ENCODE measurements around the gene NOTCH2. TPM values are rescaled to one million over a fixed set of nuclear protein-coding genes. Genes with fewer than 3 reads are reported as not detected.

The NOTCH2 gene
- total and polyA plus RNA-seq, 7 donors = 2.8 to 88.9 (median 45.9) TPM

GRCh38 chr1:119974013-119974412 is 95.4 kb downstream of the NOTCH2 start:
- no peaks in the 10 kb centered on the region for H3K9me3 ChIP-seq
- peaks cover 0 to 6% (median 0%) of the 10 kb centered on the region in 4 donors for H3K4me1 ChIP-seq
- intact Hi-C loops (cut with DNase I) = no loop called here
- no peaks in the 10 kb centered on the region for H3K27me3 ChIP-seq
- H3K27ac ChIP-seq = no peak overlapping the region
- H3K4me3 ChIP-seq = no peak overlapping the region
- no peak for DNase-seq
- TF ChIP-seq CTCF (IDR thresholded peaks at IDR 0.05) = no peak
- TF ChIP-seq EP300 (IDR thresholded peaks at IDR 0.05) = no peak
- TF ChIP-seq POLR2A (IDR thresholded peaks at IDR 0.05) = no peak
- no peak for TF ChIP-seq POLR2AphosphoS5 (IDR thresholded peaks at IDR 0.05)
- peaks cover 0 to 25% (median 3%) of the 10 kb centered on the region in 4 donors for H3K36me3 ChIP-seq

- Histone ChIP-seq H3K36me3 (peaks cover 5 to 42% (median 12%) of the 10 kb centered on the region in 4 donors), H3K4me1 (peaks cover 0 to 6% (median 0%) of the 10 kb centered on the region in 4 donors), H3K9me3 (no peaks in the 10 kb centered on the region), H3K27me3 (no peaks in the 10 kb centered on the region), H3K4me3 (no peak overlapping the region), H3K27ac (no peak overlapping the region)
- TF ChIP-seq POLR2A (IDR thresholded peaks at IDR 0.05) (no peak), POLR2AphosphoS5 (IDR thresholded peaks at IDR 0.05) (no peak), CTCF (IDR thresholded peaks at IDR 0.05) (no peak), EP300 (IDR thresholded peaks at IDR 0.05) (no peak)
- intact Hi-C loops (cut with DNase I) = no loop called here
- DNase-seq = no peak
- WGBS, 2 donors = 93 to 96% methylated on average over 4 of the region's 4 CpGs
Observed at GRCh38 chr1:119971710-119972570, 97.5 kb downstream of the NOTCH2 start.

GRCh38 chr1:119968601-119969000 is 100.9 kb downstream of the NOTCH2 start:
- H3K4me1 ChIP-seq = peaks cover 0 to 18% (median 6%) of the 10 kb centered on the region in 4 donors
- TF ChIP-seq POLR2A (IDR thresholded peaks at IDR 0.05) = no peak
- intact Hi-C loops (cut with DNase I) = no loop called here
- no peaks in the 10 kb centered on the region for H3K9me3 ChIP-seq
- no peak overlapping the region for H3K27ac ChIP-seq
- DNase-seq = no peak
- WGBS, 2 donors = 95 to 97% methylated on average over 1 of the region's 1 CpG
- H3K36me3 ChIP-seq = peaks cover 11 to 74% (median 25%) of the 10 kb centered on the region in 4 donors
- H3K4me3 ChIP-seq = no peak overlapping the region
- no peaks in the 10 kb centered on the region for H3K27me3 ChIP-seq

GRCh38 chr1:119968068-119968492 is 101.4 kb downstream of the NOTCH2 start:
- Histone ChIP-seq H3K36me3 (peaks cover 11 to 79% (median 30%) of the 10 kb centered on the region in 4 donors), H3K27me3 (no peaks in the 10 kb centered on the region), H3K9me3 (no peaks in the 10 kb centered on the region), H3K4me3 (no peak overlapping the region), H3K4me1 (peaks cover 0 to 18% (median 6%) of the 10 kb centered on the region in 4 donors), H3K27ac (no peak overlapping the region)
- TF ChIP-seq POLR2A (IDR thresholded peaks at IDR 0.05) = no peak
- no peak for TF ChIP-seq EP300 (IDR thresholded peaks at IDR 0.05)
- TF ChIP-seq POLR2AphosphoS5 (IDR thresholded peaks at IDR 0.05) = peak in 1 of 4 donors; percentile 27
- peak; percentile 13 to 73 (median 51) for TF ChIP-seq CTCF (IDR thresholded peaks at IDR 0.05)
- DNase-seq = no peak
- 94 to 100% methylated on average over 1 of the region's 1 CpG for WGBS, 2 donors
- intact Hi-C loops (cut with DNase I) = no loop called here

- no peak overlapping the region for H3K4me3 ChIP-seq
- intact Hi-C loops (cut with DNase I) = no loop called here
Observed at GRCh38 chr1:119966681-119967080, 102.8 kb downstream of the NOTCH2 start.

More at GRCh38 chr1:119966681-119967080, 102.8 kb downstream of the NOTCH2 start:
- no peak for DNase-seq
- WGBS, 2 donors = 92 to 95% methylated on average over 2 of the region's 2 CpGs
- peaks cover 0 to 18% (median 7%) of the 10 kb centered on the region in 4 donors for H3K4me1 ChIP-seq
- no peaks in the 10 kb centered on the region for H3K9me3 ChIP-seq
- TF ChIP-seq EP300 (IDR thresholded peaks at IDR 0.05) = no peak
- no peak for TF ChIP-seq POLR2AphosphoS5 (IDR thresholded peaks at IDR 0.05)
- TF ChIP-seq POLR2A (IDR thresholded peaks at IDR 0.05) = no peak
- TF ChIP-seq CTCF (IDR thresholded peaks at IDR 0.05) = no peak
- peak overlapping the region in 2 of 4 donors; percentile 2 to 40 for H3K27ac ChIP-seq
- H3K36me3 ChIP-seq = peaks cover 11 to 85% (median 33%) of the 10 kb centered on the region in 4 donors
- no peaks in the 10 kb centered on the region for H3K27me3 ChIP-seq
